ENCODE data around the gene AKR1C8.

AKR1C8 gene

DNA sequence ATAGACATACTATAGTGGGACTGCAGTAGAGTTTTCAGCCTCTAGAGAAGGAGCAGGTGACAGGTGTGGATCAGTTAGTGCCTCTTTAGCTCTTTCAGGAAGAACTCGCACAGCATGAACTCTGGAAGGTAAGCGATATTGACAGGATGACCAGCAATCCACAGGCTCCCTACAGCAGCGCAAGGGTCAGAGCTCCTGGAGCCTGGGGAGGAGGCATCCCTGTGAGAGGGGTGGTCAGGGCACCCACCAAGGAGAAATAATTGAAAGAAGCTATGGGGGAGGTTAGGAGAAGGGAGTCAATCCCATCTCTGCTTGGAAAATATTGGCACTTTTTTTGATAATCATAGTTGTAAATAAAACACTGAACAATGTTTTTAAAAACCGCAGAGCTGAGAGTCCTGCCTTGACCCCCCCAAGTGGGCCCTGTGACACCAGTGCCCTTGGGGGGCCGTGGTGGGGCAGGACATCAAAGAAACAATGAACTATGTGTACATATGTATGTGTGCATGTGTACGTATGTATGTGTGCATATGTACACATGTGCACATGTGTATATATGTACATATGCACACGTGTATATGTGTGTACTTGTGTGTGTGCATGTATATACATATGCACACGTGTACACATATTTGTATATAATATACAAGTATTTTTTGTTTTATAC is 77.0 kb downstream of the AKR1C8 start:
- DNase-seq, result no peak

DNA sequence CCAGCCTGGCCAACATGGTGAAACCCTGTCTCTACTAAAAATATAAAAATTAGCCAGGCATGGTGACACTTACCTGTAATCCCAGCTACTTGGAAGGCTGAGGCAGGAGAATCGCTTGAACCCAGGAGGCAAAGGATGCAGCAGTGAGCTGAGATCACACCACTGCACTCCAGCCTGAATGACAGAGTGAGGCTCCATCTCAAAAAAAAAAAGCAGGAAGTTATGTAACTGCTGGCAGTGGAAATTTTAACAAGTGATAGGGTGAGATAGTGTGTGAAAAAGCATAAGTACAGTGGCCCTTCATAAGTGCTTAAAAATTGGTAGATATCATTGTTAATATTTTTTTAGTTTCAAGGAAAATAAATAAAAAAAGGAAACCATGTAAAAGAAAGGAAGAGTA is 78.4 kb downstream of the AKR1C8 start:
- DNase-seq, result no peak

DNA sequence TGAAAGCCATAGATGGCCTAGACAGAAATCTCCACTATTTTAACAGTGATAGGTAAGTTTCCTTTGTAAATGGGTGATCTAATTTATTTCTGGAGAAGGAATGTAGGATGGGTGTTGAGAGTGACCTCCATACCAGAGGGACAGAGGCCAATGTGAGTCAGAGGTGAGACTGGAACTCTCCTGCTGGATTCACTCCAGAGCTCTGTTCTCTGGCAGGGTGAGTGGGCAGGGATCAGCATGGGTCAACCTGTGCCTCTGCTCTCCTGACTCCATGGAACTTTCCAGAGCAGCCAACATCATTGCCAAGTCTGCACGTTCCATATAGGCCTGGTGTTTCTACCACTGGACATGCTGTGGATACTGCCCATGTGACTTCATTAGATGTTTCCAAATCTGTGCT is 79.3 kb downstream of the AKR1C8 start:
- DNase-seq, result no peak

Measured in NCI-H524 treated with DMSO at 0.1 percent for 48 hours (cell line).